GM19455 (cell line): ENCODE results near the gene OLFM1.
"Not testable (repeated sequence)": the region's sequence is repeated elsewhere in the genome, so short reads cannot be mapped to it uniquely, and the experiment has no call there.

Experiments used
- ATAC-seq: cut with Tn5 transposase; IDR thresholded peaks from one replicate; pipeline ENCODE4 v1.9.1; 2021; ENCODE audit not compliant: unreplicated experiment

OLFM1 gene

GRCh38 chr9:135105938-135106491, 18.5 kb downstream of the OLFM1 start:
- no peak for ATAC-seq

- ATAC-seq = no peak
These were observed 19.2 kb downstream of the OLFM1 start for GRCh38 chr9:135106551-135107270.

- ATAC-seq = no peak
These were observed 20.2 kb downstream of the OLFM1 start for GRCh38 chr9:135107581-135108235.

GRCh38 chr9:135108831-135109510, 21.5 kb downstream of the OLFM1 start:
- ATAC-seq = no peak

GRCh38 chr9:135109650-135110049, 22.2 kb downstream of the OLFM1 start:
- ATAC-seq = no peak

GRCh38 chr9:135110416-135110815, 22.9 kb downstream of the OLFM1 start:
- no peak for ATAC-seq

GRCh38 chr9:135111600-135111999, 24.1 kb downstream of the OLFM1 start:
- not testable (repeated sequence) for ATAC-seq

GRCh38 chr9:135116371-135116770, 28.9 kb downstream of the OLFM1 start:
- ATAC-seq = no peak

GRCh38 chr9:135116881-135117280, 29.4 kb downstream of the OLFM1 start:
- no peak for ATAC-seq

GRCh38 chr9:135117281-135117680, 29.8 kb downstream of the OLFM1 start:
- ATAC-seq = no peak

GRCh38 chr9:135119496-135120064, 32.1 kb downstream of the OLFM1 start:
- ATAC-seq = no peak

GRCh38 chr9:135120249-135120648, 32.8 kb downstream of the OLFM1 start:
- no peak for ATAC-seq

- no peak for ATAC-seq
These were observed 34.8 kb downstream of the OLFM1 start for GRCh38 chr9:135122316-135122715.

- ATAC-seq = no peak
These were observed 35.8 kb downstream of the OLFM1 start for GRCh38 chr9:135123126-135123772.

GRCh38 chr9:135123773-135124134, 36.3 kb downstream of the OLFM1 start:
- ATAC-seq = no peak

- no peak for ATAC-seq
These were observed 39.2 kb downstream of the OLFM1 start for GRCh38 chr9:135126451-135127187.

- no peak for ATAC-seq
These were observed 40.5 kb downstream of the OLFM1 start for GRCh38 chr9:135127718-135128670.

GRCh38 chr9:135129137-135129695, 41.7 kb downstream of the OLFM1 start:
- no peak for ATAC-seq
